Right lobe of liver (tissue), 4 donors: ENCODE data around the gene CHI3L2.

Experiments used
- POLR2A ChIP-seq: fragments of 450-650 bp; IDR thresholded peaks from one replicate; pipeline ENCODE4 v1.6.1; 2017; ENCODE audit warnings: antibody characterized with exemption, mild to moderate bottlenecking
- TF ChIP-seq, protein P1 (sequence below), 4 donors: fragments of 200-600 bp in 3 of 4; fragments of 450-650 bp in 1 of 4; IDR thresholded peaks; one replicate each; pipeline versions ENCODE4 v1.5.1 to v1.8.0; 2016 to 2022; ENCODE audit warnings: antibody characterized with exemption in 4 of 4, mild to moderate bottlenecking in 2 of 4
- donor health status: DM: no; HTN: no; CAD: no.
- donor health status: DM: no; HTN: no; CAD: no.
- donor health status: DM: no; HTN: yes; CAD: no.

DNA sequence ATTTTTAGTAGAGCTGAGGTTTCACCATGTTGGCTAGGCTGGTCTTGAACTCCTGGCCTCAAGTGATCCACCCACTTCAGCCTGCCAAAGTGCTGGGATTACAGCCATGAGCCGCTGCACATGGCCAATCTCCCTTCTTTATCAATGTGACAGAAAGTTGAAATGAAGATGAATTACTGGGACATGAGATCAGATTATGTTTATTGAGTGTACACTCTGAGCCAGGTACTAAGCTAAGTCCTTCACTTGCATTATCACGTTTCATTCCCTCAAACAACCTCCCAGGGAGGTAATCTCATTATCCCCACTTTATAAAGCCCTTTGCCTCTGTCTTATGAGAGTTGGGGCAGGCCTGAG is 6.3 kb upstream of the CHI3L2 start:
- TF ChIP-seq, protein P1, sequence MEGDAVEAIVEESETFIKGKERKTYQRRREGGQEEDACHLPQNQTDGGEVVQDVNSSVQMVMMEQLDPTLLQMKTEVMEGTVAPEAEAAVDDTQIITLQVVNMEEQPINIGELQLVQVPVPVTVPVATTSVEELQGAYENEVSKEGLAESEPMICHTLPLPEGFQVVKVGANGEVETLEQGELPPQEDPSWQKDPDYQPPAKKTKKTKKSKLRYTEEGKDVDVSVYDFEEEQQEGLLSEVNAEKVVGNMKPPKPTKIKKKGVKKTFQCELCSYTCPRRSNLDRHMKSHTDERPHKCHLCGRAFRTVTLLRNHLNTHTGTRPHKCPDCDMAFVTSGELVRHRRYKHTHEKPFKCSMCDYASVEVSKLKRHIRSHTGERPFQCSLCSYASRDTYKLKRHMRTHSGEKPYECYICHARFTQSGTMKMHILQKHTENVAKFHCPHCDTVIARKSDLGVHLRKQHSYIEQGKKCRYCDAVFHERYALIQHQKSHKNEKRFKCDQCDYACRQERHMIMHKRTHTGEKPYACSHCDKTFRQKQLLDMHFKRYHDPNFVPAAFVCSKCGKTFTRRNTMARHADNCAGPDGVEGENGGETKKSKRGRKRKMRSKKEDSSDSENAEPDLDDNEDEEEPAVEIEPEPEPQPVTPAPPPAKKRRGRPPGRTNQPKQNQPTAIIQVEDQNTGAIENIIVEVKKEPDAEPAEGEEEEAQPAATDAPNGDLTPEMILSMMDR (IDR thresholded peaks at IDR 0.05): no peak
- no peak for TF ChIP-seq POLR2A
